Measurements from ENCODE around the gene ELOB. TPM values are rescaled to one million over a fixed set of nuclear protein-coding genes. Genes with fewer than 3 reads are reported as not detected.

ELOB gene
- total RNA-seq, 1 experiment from 2014 or later, result 289 TPM

DNA sequence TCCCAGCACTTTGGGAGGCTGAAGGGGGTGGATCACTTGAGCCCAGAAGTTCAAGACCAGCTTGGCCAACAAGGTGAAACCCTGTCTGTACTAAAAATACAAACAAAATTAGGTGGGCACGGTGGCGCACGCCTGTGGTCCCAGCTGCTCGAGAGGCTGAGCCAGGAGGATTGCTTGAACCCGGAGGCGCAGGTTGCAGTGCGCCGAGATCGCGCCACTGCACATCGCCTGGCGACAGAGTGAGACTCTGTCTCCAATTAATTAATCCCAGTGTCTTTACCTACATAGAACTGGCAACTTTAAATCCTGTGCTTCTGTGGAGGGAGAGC, 1.5 kb upstream of the ELOB start:
- TF ChIP-seq, protein P1, sequence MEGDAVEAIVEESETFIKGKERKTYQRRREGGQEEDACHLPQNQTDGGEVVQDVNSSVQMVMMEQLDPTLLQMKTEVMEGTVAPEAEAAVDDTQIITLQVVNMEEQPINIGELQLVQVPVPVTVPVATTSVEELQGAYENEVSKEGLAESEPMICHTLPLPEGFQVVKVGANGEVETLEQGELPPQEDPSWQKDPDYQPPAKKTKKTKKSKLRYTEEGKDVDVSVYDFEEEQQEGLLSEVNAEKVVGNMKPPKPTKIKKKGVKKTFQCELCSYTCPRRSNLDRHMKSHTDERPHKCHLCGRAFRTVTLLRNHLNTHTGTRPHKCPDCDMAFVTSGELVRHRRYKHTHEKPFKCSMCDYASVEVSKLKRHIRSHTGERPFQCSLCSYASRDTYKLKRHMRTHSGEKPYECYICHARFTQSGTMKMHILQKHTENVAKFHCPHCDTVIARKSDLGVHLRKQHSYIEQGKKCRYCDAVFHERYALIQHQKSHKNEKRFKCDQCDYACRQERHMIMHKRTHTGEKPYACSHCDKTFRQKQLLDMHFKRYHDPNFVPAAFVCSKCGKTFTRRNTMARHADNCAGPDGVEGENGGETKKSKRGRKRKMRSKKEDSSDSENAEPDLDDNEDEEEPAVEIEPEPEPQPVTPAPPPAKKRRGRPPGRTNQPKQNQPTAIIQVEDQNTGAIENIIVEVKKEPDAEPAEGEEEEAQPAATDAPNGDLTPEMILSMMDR (conservative IDR thresholded peaks at IDR 0.05; ENCODE audit: low read depth, low read length), result no peak
- TF ChIP-seq EZH2phosphoT487 (IDR thresholded peaks at IDR 0.05; ENCODE audit: borderline replicate concordance, low read length) (no peak), EZH2 (IDR thresholded peaks at IDR 0.05; ENCODE audit: low read length, unreplicated experiment) (no peak)
- peaks cover 49% of the 10 kb centered on the region for H3K79me2 ChIP-seq (ENCODE audit: low read length)
- no peaks in the 10 kb centered on the region for H4K20me1 ChIP-seq (ENCODE audit: low read length)
- no peaks in the 10 kb centered on the region for H3K9me3 ChIP-seq (ENCODE audit: low read length)
- no peak overlapping the region for H3K9ac ChIP-seq (ENCODE audit: low read length)
- ChIA-PET CTCF (no interaction called here), POLR2A (ENCODE audit: unreplicated experiment) (no interaction called here)
- no peaks in the 10 kb centered on the region; the same call in 1 of the 2 replicates for H3K36me3 ChIP-seq (ENCODE audit: low read depth, low read length)
- no peaks in the 10 kb centered on the region for H3K27me3 ChIP-seq (ENCODE audit: low read length)
- intact Hi-C loops (cut with micrococcal nuclease), result loop anchor here (10.0 kb wide), 1 partner anchor 46 kb away; no protein-coding TSS in a partner anchor
- no peak overlapping the region for H2AFZ ChIP-seq (ENCODE audit: low read length)
- H3K4me2 ChIP-seq (ENCODE audit: low read length), result peak overlapping the region; percentile 100
- H3F3A ChIP-seq (ENCODE audit: low read length, unreplicated experiment), result no peaks in the 10 kb centered on the region
- ATAC-seq, result no peak
- H3K4me1 ChIP-seq (ENCODE audit: insufficient read depth, low read length), result peaks cover 15% of the 10 kb centered on the region
- no peak for DNase-seq
- H3K9me2 ChIP-seq (replicated peaks; ENCODE audit: low read length), result no peaks in the 10 kb centered on the region
- peak overlapping the region; percentile 98; the same call in 1 of the 2 replicates for H3K4me3 ChIP-seq (ENCODE audit: low read length)
- peak overlapping the region; percentile 92; the same call in 1 of the 2 replicates for H3K27ac ChIP-seq (ENCODE audit: low read length)
- BruUV-seq (replicated peaks), result no TSS peak

DNA sequence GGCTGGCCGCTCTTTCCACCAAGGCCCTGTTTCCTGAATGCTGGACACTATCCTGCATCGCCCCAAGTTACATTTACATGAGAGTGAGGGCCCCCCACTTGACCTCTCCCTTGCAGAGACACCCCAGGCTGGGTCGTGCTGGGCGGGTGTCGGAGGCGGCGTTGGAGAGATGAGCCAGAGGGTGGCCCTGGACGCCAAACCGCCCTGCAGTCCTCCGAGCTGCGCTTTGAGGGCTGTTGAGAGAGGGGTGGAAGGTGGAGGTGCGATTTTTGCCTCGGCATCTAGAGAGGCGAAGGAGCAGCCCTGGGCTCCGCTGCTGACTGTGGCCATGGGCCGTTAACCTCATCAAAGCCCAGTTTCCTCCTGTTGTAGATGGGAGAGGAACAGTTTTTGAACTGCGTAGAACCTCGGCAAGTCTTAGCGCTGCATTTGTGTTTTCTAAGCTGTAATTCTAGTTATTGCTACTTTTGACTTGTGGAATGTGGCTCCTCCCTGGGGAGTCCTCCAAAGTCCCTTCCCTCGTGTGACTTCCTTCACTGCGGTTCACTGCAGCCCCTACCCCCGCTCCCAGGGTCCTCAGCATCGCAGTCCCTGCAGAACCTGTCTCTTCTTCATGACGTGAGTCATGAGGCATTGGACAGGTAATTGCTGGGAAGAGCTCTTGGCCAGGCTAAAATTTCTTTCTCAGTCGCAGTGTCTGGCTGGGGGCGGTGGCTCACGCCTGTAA, 986 bp upstream of the ELOB start:
- ChIA-PET POLR2A (ENCODE audit: unreplicated experiment) (no interaction called here), CTCF (no interaction called here)
- BruUV-seq (replicated peaks), result no TSS peak
- H3K27ac ChIP-seq (ENCODE audit: low read length), result peak overlapping the region; percentile 92
- intact Hi-C loops (cut with micrococcal nuclease), result loop anchor here (10.0 kb wide), 1 partner anchor 47 kb away; no protein-coding TSS in a partner anchor
- no peaks in the 10 kb centered on the region for H3K27me3 ChIP-seq (ENCODE audit: low read length)
- no peaks in the 10 kb centered on the region for H4K20me1 ChIP-seq (ENCODE audit: low read length)
- peak overlapping the region; percentile 100 for H3K9ac ChIP-seq (ENCODE audit: low read length)
- no peaks in the 10 kb centered on the region for H3K9me3 ChIP-seq (ENCODE audit: low read length)
- ATAC-seq (no peak), DNase-seq (peak; percentile 21)
- peaks cover 51% of the 10 kb centered on the region for H3K79me2 ChIP-seq (ENCODE audit: low read length)
- no peaks in the 10 kb centered on the region for H3F3A ChIP-seq (ENCODE audit: low read length, unreplicated experiment)
- H3K4me3 ChIP-seq (ENCODE audit: low read length), result peak overlapping the region; percentile 98
- peak overlapping the region; percentile 63; the same call in 1 of the 2 replicates for H2AFZ ChIP-seq (ENCODE audit: low read length)
- peak overlapping the region; percentile 100 for H3K4me2 ChIP-seq (ENCODE audit: low read length)
- peaks cover 16% of the 10 kb centered on the region for H3K4me1 ChIP-seq (ENCODE audit: insufficient read depth, low read length)
- H3K9me2 ChIP-seq (replicated peaks; ENCODE audit: low read length), result no peaks in the 10 kb centered on the region
- TF ChIP-seq EZH2 (IDR thresholded peaks at IDR 0.05; ENCODE audit: low read length, unreplicated experiment) (no peak), EZH2phosphoT487 (IDR thresholded peaks at IDR 0.05; ENCODE audit: borderline replicate concordance, low read length) (no peak)
- TF ChIP-seq, protein P1 (conservative IDR thresholded peaks at IDR 0.05; ENCODE audit: low read depth, low read length), result no peak
- H3K36me3 ChIP-seq (ENCODE audit: low read depth, low read length), result no peaks in the 10 kb centered on the region; the same call in 1 of the 2 replicates
